ENCODE results near the gene ERBB2. TPM values are rescaled to one million over a fixed set of nuclear protein-coding genes. Genes with fewer than 3 reads are reported as not detected.

Gene ERBB2
- total RNA-seq (2014; rRNA removed; shearing (Covaris generic); ENCODE audit: low replicate concordance), result 46.1 and 51.1 TPM in 2 replicates

DNA sequence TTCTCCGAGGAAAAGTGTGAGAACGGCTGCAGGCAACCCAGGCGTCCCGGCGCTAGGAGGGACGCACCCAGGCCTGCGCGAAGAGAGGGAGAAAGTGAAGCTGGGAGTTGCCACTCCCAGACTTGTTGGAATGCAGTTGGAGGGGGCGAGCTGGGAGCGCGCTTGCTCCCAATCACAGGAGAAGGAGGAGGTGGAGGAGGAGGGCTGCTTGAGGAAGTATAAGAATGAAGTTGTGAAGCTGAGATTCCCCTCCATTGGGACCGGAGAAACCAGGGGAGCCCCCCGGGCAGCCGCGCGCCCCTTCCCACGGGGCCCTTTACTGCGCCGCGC lies at the start of gene ERBB2:
Gene ERBB2 (plus strand): TSS at position 247 of the 330 bp plus-strand sequence. CDS start 175 bp downstream, outside the sequence.
- DNase-seq (ENCODE audit: low read depth), result peak; percentile 80
- in situ Hi-C loops (cut with HindIII; ENCODE audit: low pct_unique_long_range_greater_than_20kb, low sequenced_read_pairs), result loop anchor here (25.0 kb wide), 1 partner anchor 162 kb away; no protein-coding TSS in a partner anchor

GRCh38 chr17:39650121-39650579 lies 49.7 kb upstream of the ERBB2 start:
- DNase-seq (ENCODE audit: low read depth), result peak; percentile 87
- in situ Hi-C loops (cut with HindIII; ENCODE audit: low pct_unique_long_range_greater_than_20kb, low sequenced_read_pairs), result no loop called here

DNA sequence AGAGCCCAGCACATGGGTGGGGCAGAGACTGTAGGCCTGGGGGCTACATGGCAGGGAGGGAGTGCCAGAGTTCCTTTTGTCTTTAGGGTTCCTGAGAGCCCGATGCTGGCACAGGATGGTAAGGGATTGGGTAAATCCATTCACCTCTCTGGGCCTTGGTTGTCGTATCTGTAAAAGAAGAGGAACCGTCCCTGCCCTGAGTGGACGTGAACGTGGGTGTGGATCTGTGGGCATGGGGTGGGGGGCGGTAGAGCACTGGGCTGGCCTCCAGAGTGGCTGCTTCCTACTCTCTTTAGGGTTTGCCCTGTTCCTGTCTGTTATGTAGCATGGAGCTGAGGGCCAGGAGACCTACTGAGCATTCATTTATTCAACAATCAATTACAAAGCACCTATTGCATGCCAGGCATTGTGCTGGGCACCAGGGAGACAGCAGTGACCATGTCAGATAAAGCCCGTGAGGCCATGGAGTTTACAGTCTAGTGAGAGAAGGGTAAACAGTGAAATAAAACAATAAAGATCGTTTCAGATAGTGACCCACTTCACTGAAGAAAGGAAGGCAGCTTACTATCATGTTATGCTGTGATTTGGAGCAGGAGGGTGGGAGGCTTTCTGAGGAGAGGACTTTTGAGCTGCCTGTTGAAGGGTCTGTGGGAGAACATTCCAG lies 47.8 kb upstream of the ERBB2 start:
- no peak for DNase-seq (ENCODE audit: low read depth)
- in situ Hi-C loops (cut with HindIII; ENCODE audit: low pct_unique_long_range_greater_than_20kb, low sequenced_read_pairs), result no loop called here

DNA sequence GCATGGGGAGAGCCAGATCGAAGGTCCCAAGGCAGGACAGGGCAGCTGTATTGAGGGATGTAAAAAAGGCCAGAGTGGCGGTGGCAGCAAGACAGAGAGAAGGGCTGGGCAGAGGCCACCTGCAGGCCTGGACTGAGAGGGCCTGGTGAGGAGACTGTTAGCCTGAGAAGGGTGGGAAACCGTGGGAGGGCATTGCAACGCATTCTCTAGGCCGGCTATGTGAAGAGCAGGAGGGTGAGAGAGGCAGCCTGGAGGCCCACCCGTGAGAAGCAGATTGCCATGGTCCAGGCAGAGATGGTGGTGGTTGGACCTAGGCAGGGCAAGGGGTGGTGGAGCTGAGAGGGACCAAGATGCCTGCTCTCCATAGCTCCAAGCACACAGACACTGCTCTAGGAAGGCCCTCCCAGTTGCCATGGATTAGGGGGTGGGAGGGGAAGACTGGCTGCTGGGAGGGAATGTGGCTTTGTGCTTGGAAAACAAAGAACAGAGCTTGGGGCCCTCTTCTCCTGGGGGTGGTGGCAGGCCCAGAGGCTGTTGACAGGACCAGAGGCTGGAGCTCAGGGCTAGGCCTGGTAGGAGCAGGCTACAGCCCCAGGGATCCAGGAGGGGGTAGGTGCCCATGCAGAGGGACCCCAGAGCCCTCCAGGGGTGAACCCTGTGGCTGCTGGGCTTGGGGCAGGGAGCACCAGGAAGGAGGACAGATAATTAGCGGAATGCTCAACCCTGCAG lies 47.1 kb upstream of the ERBB2 start:
- in situ Hi-C loops (cut with HindIII; ENCODE audit: low pct_unique_long_range_greater_than_20kb, low sequenced_read_pairs), result no loop called here
- no peak for DNase-seq (ENCODE audit: low read depth)

DNA sequence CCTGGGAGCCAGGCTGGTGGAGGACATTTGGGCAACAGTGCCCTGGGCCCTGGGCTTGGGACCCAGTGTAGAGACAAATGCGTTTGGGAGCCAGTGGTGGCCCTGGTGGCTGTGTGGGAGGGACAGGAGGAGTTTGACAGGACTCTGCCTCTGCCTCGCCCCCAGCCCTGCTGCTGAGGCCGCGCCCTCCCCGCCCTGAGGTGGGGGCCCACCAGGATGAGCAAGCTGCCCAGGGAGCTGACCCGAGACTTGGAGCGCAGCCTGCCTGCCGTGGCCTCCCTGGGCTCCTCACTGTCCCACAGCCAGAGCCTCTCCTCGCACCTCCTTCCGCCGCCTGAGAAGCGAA lies 46.6 kb upstream of the ERBB2 start:
- DNase-seq (ENCODE audit: low read depth), result no peak
- in situ Hi-C loops (cut with HindIII; ENCODE audit: low pct_unique_long_range_greater_than_20kb, low sequenced_read_pairs), result no loop called here

DNA sequence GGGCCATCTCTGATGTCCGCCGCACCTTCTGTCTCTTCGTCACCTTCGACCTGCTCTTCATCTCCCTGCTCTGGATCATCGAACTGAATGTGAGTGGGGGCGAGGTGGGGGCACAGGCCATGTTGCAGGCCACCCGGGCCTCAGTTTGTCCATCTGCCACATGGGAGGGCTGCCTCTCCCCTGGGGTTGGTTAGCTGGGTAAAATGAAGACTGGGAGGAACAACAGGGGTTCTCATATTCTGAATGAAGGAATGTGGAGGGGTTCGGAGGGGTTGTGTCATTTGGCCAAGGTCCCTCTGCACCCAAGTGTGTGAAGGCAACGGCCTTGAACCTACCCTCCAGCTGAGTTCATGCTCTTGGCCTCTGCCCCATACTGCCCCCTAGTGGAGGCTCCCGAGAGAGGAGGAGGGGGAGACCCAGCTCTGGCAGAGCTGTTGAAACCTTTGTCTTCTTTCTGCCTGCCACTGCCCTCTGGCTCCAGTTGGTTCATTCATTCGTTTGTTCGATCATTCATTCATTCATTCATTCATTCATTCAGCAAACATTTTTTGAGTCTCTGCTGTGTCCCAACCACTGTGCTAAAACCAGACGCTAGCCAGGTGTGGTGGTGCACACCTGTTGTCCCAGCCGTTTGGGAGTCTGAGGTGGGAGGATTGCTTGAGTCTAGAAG lies 46.1 kb upstream of the ERBB2 start:
- in situ Hi-C loops (cut with HindIII; ENCODE audit: low pct_unique_long_range_greater_than_20kb, low sequenced_read_pairs), result no loop called here
- no peak for DNase-seq (ENCODE audit: low read depth)

- in situ Hi-C loops (cut with HindIII; ENCODE audit: low pct_unique_long_range_greater_than_20kb, low sequenced_read_pairs), result no loop called here
- no peak for DNase-seq (ENCODE audit: low read depth)
Observed at GRCh38 chr17:39655105-39655504, 44.8 kb upstream of the ERBB2 start.

DNA sequence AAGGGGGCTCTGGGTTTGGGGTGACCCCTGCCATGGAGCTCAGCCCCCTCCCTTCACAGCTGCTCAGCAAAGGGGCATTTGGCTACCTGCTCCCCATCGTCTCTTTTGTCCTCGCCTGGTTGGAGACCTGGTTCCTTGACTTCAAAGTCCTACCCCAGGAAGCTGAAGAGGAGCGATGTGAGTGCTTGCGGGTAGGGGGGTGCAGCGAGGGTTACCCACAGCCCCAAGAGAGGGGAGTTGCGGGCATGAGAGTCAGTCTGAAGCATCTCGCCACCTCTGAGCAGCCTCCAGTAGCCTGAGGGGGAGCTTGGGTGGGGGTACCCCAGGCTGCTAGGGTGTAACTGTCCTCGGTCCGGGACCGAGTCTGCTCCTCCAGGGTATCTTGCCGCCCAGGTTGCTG lies 41.5 kb upstream of the ERBB2 start:
- DNase-seq (ENCODE audit: low read depth), result no peak
- in situ Hi-C loops (cut with HindIII; ENCODE audit: low pct_unique_long_range_greater_than_20kb, low sequenced_read_pairs), result no loop called here

DNA sequence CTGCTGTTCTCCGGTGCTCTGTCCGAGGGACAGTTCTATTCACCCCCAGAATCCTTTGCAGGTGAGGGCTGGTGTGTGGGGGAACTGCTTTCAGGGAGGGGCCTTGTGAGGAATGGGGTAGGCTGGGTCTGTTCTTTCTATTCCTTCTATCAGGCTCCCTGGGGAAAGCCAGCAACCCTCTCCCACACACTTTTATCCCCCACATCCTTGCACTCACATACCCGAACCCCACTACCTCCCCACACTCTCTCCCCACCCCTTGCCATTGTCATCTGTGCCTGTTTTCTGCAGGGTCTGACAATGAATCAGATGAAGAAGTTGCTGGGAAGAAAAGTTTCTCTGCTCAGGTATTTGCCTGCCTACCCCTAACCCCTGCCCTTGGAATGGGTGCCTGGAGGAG lies 41.1 kb upstream of the ERBB2 start:
- DNase-seq (ENCODE audit: low read depth), result no peak
- in situ Hi-C loops (cut with HindIII; ENCODE audit: low pct_unique_long_range_greater_than_20kb, low sequenced_read_pairs), result no loop called here

DNA sequence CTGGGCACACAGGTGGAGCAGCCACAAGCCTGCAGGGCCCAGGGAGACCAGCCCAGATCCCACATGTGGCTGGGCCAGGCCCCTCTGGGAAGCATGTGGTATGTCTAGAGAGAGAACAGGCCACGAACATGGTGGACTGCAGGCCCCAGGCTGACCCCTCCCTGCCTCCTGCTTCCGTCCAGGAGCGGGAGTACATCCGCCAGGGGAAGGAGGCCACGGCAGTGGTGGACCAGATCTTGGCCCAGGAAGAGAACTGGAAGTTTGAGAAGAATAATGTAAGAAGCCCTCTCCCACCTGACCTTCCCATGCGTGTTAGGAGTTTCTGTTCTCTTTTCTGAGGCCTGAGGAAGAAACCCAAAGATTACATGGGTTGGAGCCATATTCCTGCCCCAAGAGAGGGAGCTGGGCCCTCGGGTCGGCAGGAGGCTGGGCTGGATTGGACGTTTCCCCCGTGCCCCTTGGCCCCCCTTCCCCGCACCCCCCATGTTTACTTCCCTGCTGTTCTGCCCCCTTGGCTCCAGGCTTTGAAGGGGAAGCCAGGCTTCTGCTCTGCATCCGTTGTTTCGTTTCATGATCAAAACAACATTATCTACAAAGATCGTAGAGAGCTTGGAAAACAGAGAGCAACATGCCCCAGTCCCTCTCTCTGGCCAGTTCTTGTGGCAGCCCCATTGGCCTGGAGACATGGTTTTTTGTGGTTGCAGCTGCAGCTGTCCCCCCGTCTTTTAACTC lies 40.4 kb upstream of the ERBB2 start:
- in situ Hi-C loops (cut with HindIII; ENCODE audit: low pct_unique_long_range_greater_than_20kb, low sequenced_read_pairs), result no loop called here

GRCh38 chr17:39660011-39660360 lies 39.9 kb upstream of the ERBB2 start:
- no peak for DNase-seq (ENCODE audit: low read depth)
- in situ Hi-C loops (cut with HindIII; ENCODE audit: low pct_unique_long_range_greater_than_20kb, low sequenced_read_pairs), result no loop called here

More for the DNA sequence above, 40.4 kb upstream of the ERBB2 start:
- DNase-seq (ENCODE audit: low read depth), result no peak

GRCh38 chr17:39660397-39661385 lies 39.2 kb upstream of the ERBB2 start:
- in situ Hi-C loops (cut with HindIII; ENCODE audit: low pct_unique_long_range_greater_than_20kb, low sequenced_read_pairs), result no loop called here
- no peak for DNase-seq (ENCODE audit: low read depth)

- DNase-seq (ENCODE audit: low read depth), result no peak
- in situ Hi-C loops (cut with HindIII; ENCODE audit: low pct_unique_long_range_greater_than_20kb, low sequenced_read_pairs), result no loop called here
Observed at GRCh38 chr17:39661744-39662541, 37.9 kb upstream of the ERBB2 start.

DNA sequence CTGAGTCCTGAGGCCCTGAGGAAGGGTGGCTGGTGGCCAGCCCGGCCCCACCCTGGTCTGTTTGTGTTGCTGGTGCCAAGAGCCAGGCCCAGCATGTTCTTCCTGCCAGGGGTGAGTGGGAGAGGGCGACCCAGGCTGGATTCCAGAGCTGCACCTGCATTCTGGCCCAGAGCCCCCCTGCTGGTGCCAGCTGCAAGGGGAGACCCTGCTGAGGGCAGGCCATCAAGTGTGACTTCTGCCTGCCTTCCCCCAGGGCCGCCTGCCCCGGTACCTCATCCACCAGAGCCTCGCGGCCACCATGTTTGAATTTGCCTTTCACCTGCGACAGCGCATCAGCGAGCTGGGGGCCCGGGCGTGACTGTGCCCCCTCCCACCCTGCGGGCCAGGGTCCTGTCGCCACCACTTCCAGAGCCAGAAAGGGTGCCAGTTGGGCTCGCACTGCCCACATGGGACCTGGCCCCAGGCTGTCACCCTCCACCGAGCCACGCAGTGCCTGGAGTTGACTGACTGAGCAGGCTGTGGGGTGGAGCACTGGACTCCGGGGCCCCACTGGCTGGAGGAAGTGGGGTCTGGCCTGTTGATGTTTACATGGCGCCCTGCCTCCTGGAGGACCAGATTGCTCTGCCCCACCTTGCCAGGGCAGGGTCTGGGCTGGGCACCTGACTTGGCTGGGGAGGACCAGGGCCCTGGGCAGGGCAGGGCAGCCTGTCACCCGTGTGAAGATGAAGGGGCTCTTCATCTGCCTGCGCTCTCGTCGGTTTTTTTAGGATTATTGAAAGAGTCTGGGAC lies 37.1 kb upstream of the ERBB2 start:
- DNase-seq (ENCODE audit: low read depth), result peak; percentile 44
- in situ Hi-C loops (cut with HindIII; ENCODE audit: low pct_unique_long_range_greater_than_20kb, low sequenced_read_pairs), result no loop called here

DNA sequence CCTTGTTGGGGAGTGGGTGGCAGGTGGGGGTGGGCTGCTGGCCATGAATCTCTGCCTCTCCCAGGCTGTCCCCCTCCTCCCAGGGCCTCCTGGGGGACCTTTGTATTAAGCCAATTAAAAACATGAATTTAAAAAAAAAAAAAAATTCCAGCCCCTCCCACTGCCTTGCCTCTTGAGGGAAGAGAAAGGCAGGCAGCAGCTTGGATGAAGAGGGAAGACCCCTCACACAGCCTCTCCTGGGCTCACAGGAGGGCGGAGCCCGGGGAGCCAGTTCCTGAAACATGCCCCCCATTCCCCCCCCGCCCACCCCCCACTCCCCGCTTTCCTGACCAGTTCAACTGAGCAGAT lies 36.5 kb upstream of the ERBB2 start:
- DNase-seq (ENCODE audit: low read depth), result no peak
- in situ Hi-C loops (cut with HindIII; ENCODE audit: low pct_unique_long_range_greater_than_20kb, low sequenced_read_pairs), result no loop called here

All from Caki2 (cell line).